GM23338 (cell line): ENCODE measurements around the gene BAIAP2. TPM values are rescaled to one million over a fixed set of nuclear protein-coding genes. Genes with fewer than 3 reads are reported as not detected.

Experiments
- ATAC-seq: fragments of 200-7000 bp; cut with Tn5 transposase; 3 replicates; pipeline ENCODE4 v1.9.1; 2020
- DNase-seq: peaks from one replicate; pipeline ENCODE4 v3.0.0-alpha.2; 2015; ENCODE audit warnings: low spot score
- H2AFZ ChIP-seq: fragments of 200-600 bp; sonication (generic); 2 replicates; pipeline ENCODE4 v1.8.0; 2016; ENCODE audit warnings: antibody characterized with exemption, mild to moderate bottlenecking, moderate library complexity
- H3F3A ChIP-seq: fragments of 200-600 bp; sonication (generic); replicated peaks from 2 replicates; pipeline ENCODE4 v1.8.0; 2017; ENCODE audit warnings: antibody characterized with exemption, mixed run types, low read depth
- H3K27ac ChIP-seq: fragments of 200-600 bp; sonication (generic); 2 replicates; pipeline ENCODE4 v1.6.1; 2016; ENCODE audit warnings: low read depth
- H3K27me3 ChIP-seq: fragments of 200-600 bp; sonication (generic); 2 replicates; pipeline ENCODE4 v1.8.0; 2016; ENCODE audit warnings: mild to moderate bottlenecking, mixed run types, moderate library complexity; ENCODE audit not compliant: insufficient read depth
- H3K36me3 ChIP-seq: fragments of 200-600 bp; sonication (generic); 2 replicates; pipeline ENCODE4 v1.8.0; 2016; ENCODE audit warnings: mild to moderate bottlenecking; ENCODE audit not compliant: insufficient read depth
- H3K4me1 ChIP-seq: fragments of 200-600 bp; sonication (generic); 2 replicates; pipeline ENCODE4 v1.8.0; 2016; ENCODE audit warnings: mild to moderate bottlenecking, moderate library complexity; ENCODE audit not compliant: insufficient read depth
- H3K4me2 ChIP-seq: fragments of 200-600 bp; sonication (generic); 2 replicates; pipeline ENCODE4 v1.7.1; 2017; ENCODE audit warnings: mixed run types
- H3K4me3 ChIP-seq: fragments of 200-600 bp; sonication (generic); 2 replicates; pipeline ENCODE4 v1.6.1; 2016; ENCODE audit warnings: mixed run types
- H3K79me2 ChIP-seq: fragments of 200-600 bp; sonication (generic); replicated peaks from 2 replicates; pipeline ENCODE4 v1.8.0; 2017; ENCODE audit warnings: mild to moderate bottlenecking; ENCODE audit not compliant: insufficient read depth
- H3K9me2 ChIP-seq: fragments of 200-600 bp; sonication (generic); 2 replicates; pipeline ENCODE4 v1.8.0; 2017; ENCODE audit not compliant: insufficient read depth
- H4K20me1 ChIP-seq: fragments of 200-600 bp; sonication (generic); replicated peaks from 2 replicates; pipeline ENCODE4 v1.8.0; 2017; ENCODE audit warnings: mild to moderate bottlenecking; ENCODE audit not compliant: insufficient read depth
- H3K27ac Mint-ChIP-seq: 2 replicates; pipeline ENCODE4 v1.8.0; 2020; ENCODE audit warnings: inconsistent platforms, mild to moderate bottlenecking, moderate library complexity, mixed read lengths
- H3K27me3 Mint-ChIP-seq: 3 replicates; pipeline ENCODE4 v1.8.0; 2022; ENCODE audit warnings: low read depth, mild to moderate bottlenecking, moderate library complexity, mixed read lengths, inconsistent platforms; ENCODE audit not compliant: insufficient read depth, poor library complexity
- H3K36me3 Mint-ChIP-seq: 3 replicates; pipeline ENCODE4 v1.8.0; 2021; ENCODE audit warnings: low read depth, mild to moderate bottlenecking, inconsistent platforms, moderate library complexity, mixed read lengths
- H3K4me1 Mint-ChIP-seq: 3 replicates; pipeline ENCODE4 v1.8.0; 2020; ENCODE audit warnings: mild to moderate bottlenecking, inconsistent platforms, mixed read lengths
- H3K4me3 Mint-ChIP-seq: 3 replicates; pipeline ENCODE4 v1.8.0; 2021; ENCODE audit warnings: moderate library complexity, mild to moderate bottlenecking, inconsistent platforms, mixed read lengths
- H3K9me3 Mint-ChIP-seq: 3 replicates; pipeline ENCODE4 v1.8.0; 2020; ENCODE audit warnings: moderate library complexity, mild to moderate bottlenecking, inconsistent platforms, mixed read lengths
- CREB1 ChIP-seq: fragments of 250-450 bp; sonication (Bioruptor Pico); IDR thresholded peaks from 2 replicates; pipeline ENCODE4 v1.5.0; 2020; ENCODE audit warnings: low read depth, mild to moderate bottlenecking, moderate library complexity
- EZH2 ChIP-seq: fragments of 200-600 bp; sonication (generic); IDR thresholded peaks from one replicate; pipeline ENCODE4 v1.8.0; 2017; ENCODE audit warnings: antibody characterized with exemption, mild to moderate bottlenecking, low read depth; ENCODE audit not compliant: unreplicated experiment
- EZH2phosphoT487 ChIP-seq: fragments of 200-600 bp; sonication (generic); IDR thresholded peaks from one replicate; pipeline ENCODE4 v1.8.1; 2018; ENCODE audit warnings: antibody characterized with exemption; ENCODE audit not compliant: unreplicated experiment
- JUNB ChIP-seq: IDR thresholded peaks from one replicate; pipeline ENCODE4 v1.6.1; 2016; ENCODE audit warnings: antibody characterized with exemption; ENCODE audit not compliant: unreplicated experiment
- NANOG ChIP-seq: IDR thresholded peaks from 2 replicates; pipeline ENCODE4 v1.6.1; 2016; ENCODE audit warnings: antibody characterized with exemption, borderline replicate concordance
- POLR2AphosphoS5 ChIP-seq: IDR thresholded peaks from 2 replicates; pipeline ENCODE4 v1.6.1; 2016; ENCODE audit warnings: antibody characterized with exemption, low read depth
- polyA plus RNA-seq: library from polyadenylated mRNA; unstranded; fragments of >200 nt; fragmentation: Nextera tagmentation; extraction: Ambion mirVana; gene quantifications from 2 replicates; pipeline ENCODE4 v1.2.1, GENCODE V29; 2016
- total RNA-seq: library from RNA; depleted of rRNA; stranded (reverse); fragments of >200 nt; shearing (Covaris generic); gene quantifications from 2 replicates; pipeline ENCODE4 v1.2.3, GENCODE V29; 2014
- TF ChIP-seq, protein P1 (sequence below): IDR thresholded peaks from one replicate; pipeline ENCODE4 v1.6.1; 2018; ENCODE audit warnings: antibody characterized with exemption; ENCODE audit not compliant: unreplicated experiment
- TF ChIP-seq, protein P2 (sequence below), 2 experiments: fragments of 200-600 bp in 1 of 2; sonication (generic) in 1 of 2; conservative IDR thresholded peaks; 2 replicates each; pipeline versions ENCODE4 v1.5.1 to v1.6.1; 2016 to 2017; ENCODE audit warnings: antibody characterized with exemption in 2 of 2, low read depth in 2 of 2, mild to moderate bottlenecking in 2 of 2, moderate library complexity in 1 of 2
- TF ChIP-seq, protein P3 (sequence below): fragments of 250-450 bp; sonication (Bioruptor Pico); IDR thresholded peaks from 2 replicates; pipeline ENCODE4 v1.5.0; 2020; ENCODE audit warnings: mild to moderate bottlenecking, moderate library complexity

Gene BAIAP2
- total and polyA plus RNA-seq, 2 experiments from 2014 or later, result 21.7 to 22.7 TPM

DNA sequence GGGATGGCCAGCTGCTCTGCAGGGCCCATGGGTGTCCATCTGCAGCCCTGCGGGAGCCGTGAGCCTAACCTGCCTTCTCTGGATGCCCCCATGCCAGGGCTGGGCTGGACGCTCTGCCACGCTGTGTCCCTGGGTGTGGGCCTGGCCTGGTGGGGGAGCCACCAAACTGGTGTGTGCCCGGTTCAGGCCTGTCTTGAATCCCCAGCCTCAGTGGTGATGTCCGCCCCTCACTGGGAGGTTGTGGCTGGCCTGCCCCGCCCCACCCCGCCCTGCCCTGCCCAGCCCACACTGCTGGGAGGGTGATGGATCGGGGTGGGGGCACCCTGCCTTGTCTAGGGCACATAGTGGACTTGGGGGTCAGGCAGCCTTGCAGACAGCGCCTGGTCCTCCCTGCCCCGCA lies 80.3 kb downstream of the BAIAP2 start:
- peaks cover 3% of the 10 kb centered on the region; the same call in 2 of the 3 replicates for H3K4me1 Mint-ChIP-seq
- Histone ChIP-seq H3F3A (no peaks in the 10 kb centered on the region), H4K20me1 (no peaks in the 10 kb centered on the region), H3K27me3 (no peaks in the 10 kb centered on the region), H3K4me3 (no peak overlapping the region), H3K79me2 (no peaks in the 10 kb centered on the region), H2AFZ (no peak overlapping the region), H3K27ac (no peak overlapping the region), H3K4me2 (no peak overlapping the region), H3K4me1 (no peaks in the 10 kb centered on the region), H3K36me3 (no peaks in the 10 kb centered on the region), H3K9me2 (no peaks in the 10 kb centered on the region)
- peaks cover 12% of the 10 kb centered on the region for H3K27me3 Mint-ChIP-seq
- DNase-seq (no peak), ATAC-seq (no peak)
- no peak overlapping the region for H3K27ac Mint-ChIP-seq
- no peaks in the 10 kb centered on the region for H3K36me3 Mint-ChIP-seq
- no peak for TF ChIP-seq EZH2
- TF ChIP-seq, protein P1, sequence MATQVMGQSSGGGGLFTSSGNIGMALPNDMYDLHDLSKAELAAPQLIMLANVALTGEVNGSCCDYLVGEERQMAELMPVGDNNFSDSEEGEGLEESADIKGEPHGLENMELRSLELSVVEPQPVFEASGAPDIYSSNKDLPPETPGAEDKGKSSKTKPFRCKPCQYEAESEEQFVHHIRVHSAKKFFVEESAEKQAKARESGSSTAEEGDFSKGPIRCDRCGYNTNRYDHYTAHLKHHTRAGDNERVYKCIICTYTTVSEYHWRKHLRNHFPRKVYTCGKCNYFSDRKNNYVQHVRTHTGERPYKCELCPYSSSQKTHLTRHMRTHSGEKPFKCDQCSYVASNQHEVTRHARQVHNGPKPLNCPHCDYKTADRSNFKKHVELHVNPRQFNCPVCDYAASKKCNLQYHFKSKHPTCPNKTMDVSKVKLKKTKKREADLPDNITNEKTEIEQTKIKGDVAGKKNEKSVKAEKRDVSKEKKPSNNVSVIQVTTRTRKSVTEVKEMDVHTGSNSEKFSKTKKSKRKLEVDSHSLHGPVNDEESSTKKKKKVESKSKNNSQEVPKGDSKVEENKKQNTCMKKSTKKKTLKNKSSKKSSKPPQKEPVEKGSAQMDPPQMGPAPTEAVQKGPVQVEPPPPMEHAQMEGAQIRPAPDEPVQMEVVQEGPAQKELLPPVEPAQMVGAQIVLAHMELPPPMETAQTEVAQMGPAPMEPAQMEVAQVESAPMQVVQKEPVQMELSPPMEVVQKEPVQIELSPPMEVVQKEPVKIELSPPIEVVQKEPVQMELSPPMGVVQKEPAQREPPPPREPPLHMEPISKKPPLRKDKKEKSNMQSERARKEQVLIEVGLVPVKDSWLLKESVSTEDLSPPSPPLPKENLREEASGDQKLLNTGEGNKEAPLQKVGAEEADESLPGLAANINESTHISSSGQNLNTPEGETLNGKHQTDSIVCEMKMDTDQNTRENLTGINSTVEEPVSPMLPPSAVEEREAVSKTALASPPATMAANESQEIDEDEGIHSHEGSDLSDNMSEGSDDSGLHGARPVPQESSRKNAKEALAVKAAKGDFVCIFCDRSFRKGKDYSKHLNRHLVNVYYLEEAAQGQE, result no peak
- no peak for TF ChIP-seq POLR2AphosphoS5
- no peak for TF ChIP-seq JUNB
- no peak for TF ChIP-seq NANOG
- TF ChIP-seq EZH2phosphoT487, result no peak
- TF ChIP-seq, protein P2, sequence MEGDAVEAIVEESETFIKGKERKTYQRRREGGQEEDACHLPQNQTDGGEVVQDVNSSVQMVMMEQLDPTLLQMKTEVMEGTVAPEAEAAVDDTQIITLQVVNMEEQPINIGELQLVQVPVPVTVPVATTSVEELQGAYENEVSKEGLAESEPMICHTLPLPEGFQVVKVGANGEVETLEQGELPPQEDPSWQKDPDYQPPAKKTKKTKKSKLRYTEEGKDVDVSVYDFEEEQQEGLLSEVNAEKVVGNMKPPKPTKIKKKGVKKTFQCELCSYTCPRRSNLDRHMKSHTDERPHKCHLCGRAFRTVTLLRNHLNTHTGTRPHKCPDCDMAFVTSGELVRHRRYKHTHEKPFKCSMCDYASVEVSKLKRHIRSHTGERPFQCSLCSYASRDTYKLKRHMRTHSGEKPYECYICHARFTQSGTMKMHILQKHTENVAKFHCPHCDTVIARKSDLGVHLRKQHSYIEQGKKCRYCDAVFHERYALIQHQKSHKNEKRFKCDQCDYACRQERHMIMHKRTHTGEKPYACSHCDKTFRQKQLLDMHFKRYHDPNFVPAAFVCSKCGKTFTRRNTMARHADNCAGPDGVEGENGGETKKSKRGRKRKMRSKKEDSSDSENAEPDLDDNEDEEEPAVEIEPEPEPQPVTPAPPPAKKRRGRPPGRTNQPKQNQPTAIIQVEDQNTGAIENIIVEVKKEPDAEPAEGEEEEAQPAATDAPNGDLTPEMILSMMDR (conservative IDR thresholded peaks at IDR 0.05; ENCODE audit: low read depth in 2 of 2), result no peak
- TF ChIP-seq CREB1 (CRISPR knock-in tag), result no peak
- TF ChIP-seq, protein P3, sequence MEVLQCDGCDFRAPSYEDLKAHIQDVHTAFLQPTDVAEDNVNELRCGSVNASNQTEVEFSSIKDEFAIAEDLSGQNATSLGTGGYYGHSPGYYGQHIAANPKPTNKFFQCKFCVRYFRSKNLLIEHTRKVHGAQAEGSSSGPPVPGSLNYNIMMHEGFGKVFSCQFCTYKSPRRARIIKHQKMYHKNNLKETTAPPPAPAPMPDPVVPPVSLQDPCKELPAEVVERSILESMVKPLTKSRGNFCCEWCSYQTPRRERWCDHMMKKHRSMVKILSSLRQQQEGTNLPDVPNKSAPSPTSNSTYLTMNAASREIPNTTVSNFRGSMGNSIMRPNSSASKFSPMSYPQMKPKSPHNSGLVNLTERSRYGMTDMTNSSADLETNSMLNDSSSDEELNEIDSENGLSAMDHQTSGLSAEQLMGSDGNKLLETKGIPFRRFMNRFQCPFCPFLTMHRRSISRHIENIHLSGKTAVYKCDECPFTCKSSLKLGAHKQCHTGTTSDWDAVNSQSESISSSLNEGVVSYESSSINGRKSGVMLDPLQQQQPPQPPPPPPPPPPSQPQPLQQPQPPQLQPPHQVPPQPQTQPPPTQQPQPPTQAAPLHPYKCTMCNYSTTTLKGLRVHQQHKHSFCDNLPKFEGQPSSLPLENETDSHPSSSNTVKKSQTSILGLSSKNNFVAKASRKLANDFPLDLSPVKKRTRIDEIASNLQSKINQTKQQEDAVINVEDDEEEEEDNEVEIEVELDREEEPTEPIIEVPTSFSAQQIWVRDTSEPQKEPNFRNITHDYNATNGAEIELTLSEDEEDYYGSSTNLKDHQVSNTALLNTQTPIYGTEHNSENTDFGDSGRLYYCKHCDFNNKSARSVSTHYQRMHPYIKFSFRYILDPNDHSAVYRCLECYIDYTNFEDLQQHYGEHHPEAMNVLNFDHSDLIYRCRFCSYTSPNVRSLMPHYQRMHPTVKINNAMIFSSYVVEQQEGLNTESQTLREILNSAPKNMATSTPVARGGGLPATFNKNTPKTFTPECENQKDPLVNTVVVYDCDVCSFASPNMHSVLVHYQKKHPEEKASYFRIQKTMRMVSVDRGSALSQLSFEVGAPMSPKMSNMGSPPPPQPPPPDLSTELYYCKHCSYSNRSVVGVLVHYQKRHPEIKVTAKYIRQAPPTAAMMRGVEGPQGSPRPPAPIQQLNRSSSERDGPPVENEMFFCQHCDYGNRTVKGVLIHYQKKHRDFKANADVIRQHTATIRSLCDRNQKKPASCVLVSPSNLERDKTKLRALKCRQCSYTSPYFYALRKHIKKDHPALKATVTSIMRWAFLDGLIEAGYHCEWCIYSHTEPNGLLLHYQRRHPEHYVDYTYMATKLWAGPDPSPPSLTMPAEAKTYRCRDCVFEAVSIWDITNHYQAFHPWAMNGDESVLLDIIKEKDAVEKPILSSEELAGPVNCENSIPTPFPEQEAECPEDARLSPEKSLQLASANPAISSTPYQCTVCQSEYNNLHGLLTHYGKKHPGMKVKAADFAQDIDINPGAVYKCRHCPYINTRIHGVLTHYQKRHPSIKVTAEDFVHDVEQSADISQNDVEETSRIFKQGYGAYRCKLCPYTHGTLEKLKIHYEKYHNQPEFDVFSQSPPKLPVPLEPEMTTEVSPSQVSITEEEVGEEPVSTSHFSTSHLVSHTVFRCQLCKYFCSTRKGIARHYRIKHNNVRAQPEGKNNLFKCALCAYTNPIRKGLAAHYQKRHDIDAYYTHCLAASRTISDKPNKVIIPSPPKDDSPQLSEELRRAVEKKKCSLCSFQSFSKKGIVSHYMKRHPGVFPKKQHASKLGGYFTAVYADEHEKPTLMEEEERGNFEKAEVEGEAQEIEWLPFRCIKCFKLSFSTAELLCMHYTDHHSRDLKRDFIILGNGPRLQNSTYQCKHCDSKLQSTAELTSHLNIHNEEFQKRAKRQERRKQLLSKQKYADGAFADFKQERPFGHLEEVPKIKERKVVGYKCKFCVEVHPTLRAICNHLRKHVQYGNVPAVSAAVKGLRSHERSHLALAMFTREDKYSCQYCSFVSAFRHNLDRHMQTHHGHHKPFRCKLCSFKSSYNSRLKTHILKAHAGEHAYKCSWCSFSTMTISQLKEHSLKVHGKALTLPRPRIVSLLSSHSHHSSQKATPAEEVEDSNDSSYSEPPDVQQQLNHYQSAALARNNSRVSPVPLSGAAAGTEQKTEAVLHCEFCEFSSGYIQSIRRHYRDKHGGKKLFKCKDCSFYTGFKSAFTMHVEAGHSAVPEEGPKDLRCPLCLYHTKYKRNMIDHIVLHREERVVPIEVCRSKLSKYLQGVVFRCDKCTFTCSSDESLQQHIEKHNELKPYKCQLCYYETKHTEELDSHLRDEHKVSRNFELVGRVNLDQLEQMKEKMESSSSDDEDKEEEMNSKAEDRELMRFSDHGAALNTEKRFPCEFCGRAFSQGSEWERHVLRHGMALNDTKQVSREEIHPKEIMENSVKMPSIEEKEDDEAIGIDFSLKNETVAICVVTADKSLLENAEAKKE, result no peak
- no peak overlapping the region for H3K4me3 Mint-ChIP-seq
- H3K9me3 Mint-ChIP-seq, result no peaks in the 10 kb centered on the region
